Measurements from ENCODE around the gene DSC1.

DSC1 gene

GRCh38 chr18:31097666-31098065 lies 65.0 kb downstream of the DSC1 start:
- no peaks in the 10 kb centered on the region for H3K9me2 ChIP-seq (replicated peaks; ENCODE audit: insufficient read depth, low read length)
- H3K4me3 ChIP-seq (ENCODE audit: insufficient read depth, low read length, poor library complexity, severe bottlenecking): no peak overlapping the region
- no peak overlapping the region for H3K4me2 ChIP-seq (ENCODE audit: low read depth, low read length, poor library complexity, severe bottlenecking)
- no peaks in the 10 kb centered on the region for H3K36me3 ChIP-seq (ENCODE audit: low read length)
- H2AFZ ChIP-seq (ENCODE audit: low read depth, low read length, severe bottlenecking): no peak overlapping the region
- no peaks in the 10 kb centered on the region for H3K79me2 ChIP-seq (ENCODE audit: insufficient read depth, low read length)
- H3K27ac ChIP-seq (ENCODE audit: low read depth, low read length): no peak overlapping the region
- H3K9me3 ChIP-seq (ENCODE audit: insufficient read depth, low read length): no peaks in the 10 kb centered on the region
- H4K20me1 ChIP-seq (ENCODE audit: low read depth, low read length): no peaks in the 10 kb centered on the region
- no peaks in the 10 kb centered on the region for H3F3A ChIP-seq (ENCODE audit: insufficient read depth)
- no peaks in the 10 kb centered on the region for H3K27me3 ChIP-seq (ENCODE audit: low read length)
- TF ChIP-seq EZH2phosphoT487 (conservative IDR thresholded peaks at IDR 0.05; ENCODE audit: low read length): no peak
- no peak for TF ChIP-seq CTCF (IDR thresholded peaks at IDR 0.05; ENCODE audit: insufficient read depth, low read length, poor library complexity, severe bottlenecking)
- H3K9ac ChIP-seq (ENCODE audit: low read length): no peak overlapping the region

- Histone ChIP-seq H3K79me2 (ENCODE audit: insufficient read depth, low read length) (no peaks in the 10 kb centered on the region), H3K9ac (ENCODE audit: low read length) (no peak overlapping the region), H3K9me2 (replicated peaks; ENCODE audit: insufficient read depth, low read length) (no peaks in the 10 kb centered on the region), H4K20me1 (ENCODE audit: low read depth, low read length) (no peaks in the 10 kb centered on the region), H2AFZ (ENCODE audit: low read depth, low read length, severe bottlenecking) (no peak overlapping the region), H3K36me3 (ENCODE audit: low read length) (no peaks in the 10 kb centered on the region), H3K4me3 (ENCODE audit: insufficient read depth, low read length, poor library complexity, severe bottlenecking) (no peak overlapping the region), H3K27ac (ENCODE audit: low read depth, low read length) (no peak overlapping the region), H3K27me3 (ENCODE audit: low read length) (no peaks in the 10 kb centered on the region), H3K9me3 (ENCODE audit: insufficient read depth, low read length) (no peaks in the 10 kb centered on the region), H3K4me2 (ENCODE audit: low read depth, low read length, poor library complexity, severe bottlenecking) (no peak overlapping the region), H3F3A (ENCODE audit: insufficient read depth) (no peaks in the 10 kb centered on the region)
- no peak for TF ChIP-seq EZH2phosphoT487 (conservative IDR thresholded peaks at IDR 0.05; ENCODE audit: low read length)
- no peak for TF ChIP-seq CTCF (IDR thresholded peaks at IDR 0.05; ENCODE audit: insufficient read depth, low read length, poor library complexity, severe bottlenecking)
Measured at GRCh38 chr18:31093880-31094279, 68.8 kb downstream of the DSC1 start.

- no peak overlapping the region for H2AFZ ChIP-seq (ENCODE audit: low read depth, low read length, severe bottlenecking)
- no peak overlapping the region for H3K4me3 ChIP-seq (ENCODE audit: insufficient read depth, low read length, poor library complexity, severe bottlenecking)
- H3K27ac ChIP-seq (ENCODE audit: low read depth, low read length): no peak overlapping the region
- TF ChIP-seq EZH2phosphoT487 (conservative IDR thresholded peaks at IDR 0.05; ENCODE audit: low read length) (no peak), CTCF (IDR thresholded peaks at IDR 0.05; ENCODE audit: insufficient read depth, low read length, poor library complexity, severe bottlenecking) (no peak)
- H3K4me2 ChIP-seq (ENCODE audit: low read depth, low read length, poor library complexity, severe bottlenecking): no peak overlapping the region
- no peaks in the 10 kb centered on the region for H3K36me3 ChIP-seq (ENCODE audit: low read length)
- no peaks in the 10 kb centered on the region for H3K9me2 ChIP-seq (replicated peaks; ENCODE audit: insufficient read depth, low read length)
- H3K79me2 ChIP-seq (ENCODE audit: insufficient read depth, low read length): no peaks in the 10 kb centered on the region
- H3K27me3 ChIP-seq (ENCODE audit: low read length): no peaks in the 10 kb centered on the region
- no peaks in the 10 kb centered on the region for H3F3A ChIP-seq (ENCODE audit: insufficient read depth)
- H3K9me3 ChIP-seq (ENCODE audit: insufficient read depth, low read length): no peaks in the 10 kb centered on the region
- H4K20me1 ChIP-seq (ENCODE audit: low read depth, low read length): no peaks in the 10 kb centered on the region
- no peak overlapping the region for H3K9ac ChIP-seq (ENCODE audit: low read length)
Measured at GRCh38 chr18:31093294-31093693, 69.4 kb downstream of the DSC1 start.

Data from SU-DHL-6 (cell line).